Measurements from ENCODE around the gene TUBB4A.

GRCh38 chr19:6516659-6517291 lies 14.7 kb upstream of the TUBB4A start:
- TF ChIP-seq CTCF (IDR thresholded peaks at IDR 0.05) (peak; percentile 86 to 99 (median 95)), POLR2A (IDR thresholded peaks at IDR 0.05) (peak in 2 of 3 donors; percentile 11 to 46)
